Adrenal gland (tissue), 12 donors: ENCODE results near the gene RPH3AL. TPM values are rescaled to one million over a fixed set of nuclear protein-coding genes. Genes with fewer than 3 reads are reported as not detected.
"Not testable (repeated sequence)": the region's sequence is repeated elsewhere in the genome, so short reads cannot be mapped to it uniquely, and the experiment has no call there.

Source experiments
- DNase-seq, 7 donors: peaks; one replicate each; pipeline ENCODE4 v3.0.0-alpha.2; 2019 to 2020
- H3K27ac ChIP-seq, 5 donors: fragments of 200-600 bp; sonication (generic) in 4 of 5; 1 replicate in 3 of 5; 2 replicates in 2 of 5; pipeline versions ENCODE4 v1.5.1 to v1.8.0; 2016 to 2020; ENCODE audit warnings: mild to moderate bottlenecking in 1 of 5
- H3K27me3 ChIP-seq: fragments of 200-600 bp; 2 replicates; pipeline ENCODE4 v1.8.0; 2021
- H3K36me3 ChIP-seq, 2 donors: fragments of 200-600 bp; replicated peaks in 1 of 2; 1 replicate in 1 of 2; 2 replicates in 1 of 2; pipeline versions ENCODE4 v1.5.1 to v1.8.0; 2018 to 2022
- H3K4me1 ChIP-seq, 2 donors: fragments of 200-600 bp; replicated peaks in 1 of 2; 1 replicate in 1 of 2; 2 replicates in 1 of 2; pipeline versions ENCODE4 v1.5.1 to v1.8.0; 2018 to 2021
- H3K4me3 ChIP-seq, 4 donors: fragments of 200-600 bp; sonication (generic) in 3 of 4; one replicate each; pipeline ENCODE4 v1.5.1; 2016 to 2018
- H3K9me3 ChIP-seq, 3 donors: fragments of 200-600 bp; sonication (generic) in 1 of 3; replicated peaks in 1 of 3; 1 replicate in 2 of 3; 2 replicates in 1 of 3; pipeline versions ENCODE4 v1.5.1 to v1.8.0; 2016 to 2021
- POLR2A ChIP-seq, 2 donors: fragments of 450-650 bp; IDR thresholded peaks; one replicate each; pipeline ENCODE4 v1.6.1; 2017; ENCODE audit warnings: antibody characterized with exemption in 2 of 2, mild to moderate bottlenecking in 2 of 2, moderate library complexity in 1 of 2
- WGBS, 4 donors: extraction: QIAGEN DNeasy Blood & Tissue Kit in 2 of 4; methylation state at CpG; one replicate each; pipeline versions ENCODE4 v1.1.5 to v1.1.7; 2013 to 2017; 5-methylcytosine and 5-hydroxymethylcytosine counted together
- intact Hi-C, 2 donors: fragments of 100-400 bp; cut with DNase I; formaldehyde crosslinking; loops; one replicate each; pipeline versions ENCODE4 v1.14.1 to v1.15.0; 2022 to 2023
- polyA plus RNA-seq, 3 donors: library from polyadenylated mRNA; stranded (reverse); fragments of 200-250 nt in 2 of 3; fragments of 350-450 nt in 1 of 3; fragmentation: Illumina TruSeq in 1 of 3; extraction: RNeasy Lipid Tissue Mini Kit (QIAGEN cat#74804) in 1 of 3; gene quantifications; one replicate each; pipeline ENCODE4 v1.2.3, GENCODE V29; 2013 to 2014
- total RNA-seq, 9 donors: library from RNA; depleted of rRNA in 4 of 9; stranded (reverse); fragments of >200 nt in 4 of 9; fragments of 120-200 nt in 1 of 9; fragmentation: NEBNext Ultra II Directional in 1 of 9; extraction: Animal tissue kit (Norgen Biotek cat#: 25700) in 1 of 9; gene quantifications; one replicate each; pipeline versions ENCODE4 v1.1.0 to v1.2.4, GENCODE V29; 2013 to 2023
- TF ChIP-seq, protein P1 (sequence below), 6 experiments: fragments of 450-650 bp in 4 of 6; fragments of 200-600 bp in 2 of 6; sonication (generic) in 1 of 6; IDR thresholded peaks; 1 replicate in 5 of 6; 2 replicates in 1 of 6; pipeline versions ENCODE4 v1.5.1 to v1.8.0; 2016 to 2021; ENCODE audit warnings: antibody characterized with exemption in 6 of 6, mild to moderate bottlenecking in 2 of 6, moderate library complexity in 1 of 6
- donor health status: healthy with polysubstance abuse.
- donor health status: Bipolar disorder and iron deficiency.
- donor health status: DM: yes; HTN: yes; CAD: no.
- donor health status: DM: no; HTN: no; CAD: no.
- donor health status: DM: no; HTN: no; CAD: no.
- donor health status: DM: yes; HTN: yes; CAD: no.

Gene RPH3AL
- total and polyA plus RNA-seq, 12 donors, result 7.7 to 79.2 (median 33.7) TPM

DNA sequence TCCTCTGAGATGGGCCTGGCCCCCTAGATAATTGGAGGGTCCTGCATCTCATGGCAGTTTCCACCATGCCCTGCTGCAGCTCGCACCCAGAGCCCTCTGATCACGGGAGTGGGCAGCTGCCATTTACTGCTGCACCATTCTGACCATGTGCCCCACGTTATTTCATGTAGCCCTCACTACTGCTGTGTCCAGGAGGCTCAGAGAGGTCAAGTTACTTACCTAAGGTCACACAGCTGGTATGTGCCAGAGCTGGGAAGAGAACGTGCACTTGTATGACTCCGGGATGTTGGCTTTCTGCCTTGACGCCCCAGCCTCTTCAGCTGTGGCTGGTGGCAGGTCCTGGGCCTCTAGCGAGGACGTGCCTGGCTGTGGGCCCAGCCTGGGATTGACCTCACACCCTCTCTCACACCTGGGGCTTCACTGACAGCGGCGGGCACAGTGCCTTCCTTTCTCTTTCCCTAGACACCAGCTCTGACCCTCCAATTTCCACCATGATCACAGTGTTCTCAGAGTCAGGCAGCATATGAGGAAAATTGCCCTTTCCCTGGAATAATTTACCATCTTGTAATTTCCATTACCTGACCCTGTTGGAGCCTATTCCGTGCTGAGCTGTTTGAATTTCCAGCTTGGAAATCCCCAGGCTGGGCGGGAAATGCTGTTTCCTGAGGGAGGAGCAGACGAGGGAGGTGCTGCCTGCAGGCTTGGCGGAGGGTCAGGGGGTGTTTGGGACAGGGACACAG is 152.6 kb downstream of the RPH3AL start:
- peak in 6 of 7 donors; percentile 41 to 79 (median 62) for DNase-seq
- H3K4me1 ChIP-seq, result peaks cover 9 to 14% of the 10 kb centered on the region in 2 donors
- H3K9me3 ChIP-seq, result no peaks in the 10 kb centered on the region
- intact Hi-C loops, result no loop called here
- peak overlapping the region in 2 of 5 donors; percentile 36 to 54 for H3K27ac ChIP-seq
- TF ChIP-seq POLR2A (IDR thresholded peaks at IDR 0.05), result peak in 1 of 2 donors; percentile 4
- TF ChIP-seq, protein P1, sequence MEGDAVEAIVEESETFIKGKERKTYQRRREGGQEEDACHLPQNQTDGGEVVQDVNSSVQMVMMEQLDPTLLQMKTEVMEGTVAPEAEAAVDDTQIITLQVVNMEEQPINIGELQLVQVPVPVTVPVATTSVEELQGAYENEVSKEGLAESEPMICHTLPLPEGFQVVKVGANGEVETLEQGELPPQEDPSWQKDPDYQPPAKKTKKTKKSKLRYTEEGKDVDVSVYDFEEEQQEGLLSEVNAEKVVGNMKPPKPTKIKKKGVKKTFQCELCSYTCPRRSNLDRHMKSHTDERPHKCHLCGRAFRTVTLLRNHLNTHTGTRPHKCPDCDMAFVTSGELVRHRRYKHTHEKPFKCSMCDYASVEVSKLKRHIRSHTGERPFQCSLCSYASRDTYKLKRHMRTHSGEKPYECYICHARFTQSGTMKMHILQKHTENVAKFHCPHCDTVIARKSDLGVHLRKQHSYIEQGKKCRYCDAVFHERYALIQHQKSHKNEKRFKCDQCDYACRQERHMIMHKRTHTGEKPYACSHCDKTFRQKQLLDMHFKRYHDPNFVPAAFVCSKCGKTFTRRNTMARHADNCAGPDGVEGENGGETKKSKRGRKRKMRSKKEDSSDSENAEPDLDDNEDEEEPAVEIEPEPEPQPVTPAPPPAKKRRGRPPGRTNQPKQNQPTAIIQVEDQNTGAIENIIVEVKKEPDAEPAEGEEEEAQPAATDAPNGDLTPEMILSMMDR (IDR thresholded peaks at IDR 0.05), result no peak
- H3K36me3 ChIP-seq, result no peaks in the 10 kb centered on the region
- H3K27me3 ChIP-seq, result no peaks in the 10 kb centered on the region
- WGBS, 4 donors, result 38 to 45% (median 44%) methylated on average over 12 to 14 of the region's 14 CpGs
- H3K4me3 ChIP-seq, result no peak overlapping the region

DNA sequence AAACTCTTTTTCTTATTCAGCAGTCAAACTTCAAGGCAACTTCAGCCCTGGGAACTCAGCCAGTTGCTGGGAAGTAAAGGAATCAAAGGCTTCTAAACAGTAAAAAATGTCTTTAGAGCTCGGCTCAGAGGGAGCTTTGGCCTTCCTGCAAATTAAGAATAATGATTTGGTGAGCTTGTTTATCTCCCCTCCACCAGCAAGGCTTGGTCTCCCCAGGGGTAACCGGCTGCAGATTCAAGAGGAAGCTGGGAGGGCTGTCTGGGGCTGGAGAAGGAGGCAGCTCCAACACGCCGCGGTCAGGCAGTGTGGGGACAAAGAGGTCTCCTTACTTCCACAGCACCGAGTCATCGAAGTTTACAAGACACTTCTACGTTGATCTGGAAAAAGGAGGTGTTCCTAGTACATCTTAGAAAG is 153.4 kb downstream of the RPH3AL start:
- DNase-seq, result peak in 6 of 7 donors; percentile 13 to 69 (median 54)
- Histone ChIP-seq H3K36me3 (no peaks in the 10 kb centered on the region), H3K4me1 (peaks cover 16 to 22% of the 10 kb centered on the region in 2 donors), H3K4me3 (no peak overlapping the region), H3K27ac (peak overlapping the region in 3 of 5 donors; percentile 3 to 54 (median 36)), H3K27me3 (no peaks in the 10 kb centered on the region), H3K9me3 (no peaks in the 10 kb centered on the region)
- intact Hi-C loops, result no loop called here
- WGBS, 4 donors, result 2 to 3% (median 3%) methylated on average over 8 of the region's 8 CpGs
- no peak for TF ChIP-seq POLR2A (IDR thresholded peaks at IDR 0.05)
- TF ChIP-seq, protein P1 (IDR thresholded peaks at IDR 0.05), result no peak

GRCh38 chr17:198225-198624 is 154.4 kb downstream of the RPH3AL start:
- H3K4me3 ChIP-seq, intact Hi-C loops, DNase-seq, H3K27ac ChIP-seq, H3K27me3 ChIP-seq, H3K36me3 ChIP-seq, H3K9me3 ChIP-seq: not testable (repeated sequence)
- WGBS, 4 donors, result 88 to 94% (median 90%) methylated on average over 10 to 15 of the region's 15 CpGs
- peaks cover 16 to 23% of the 10 kb centered on the region in 2 donors for H3K4me1 ChIP-seq

DNA sequence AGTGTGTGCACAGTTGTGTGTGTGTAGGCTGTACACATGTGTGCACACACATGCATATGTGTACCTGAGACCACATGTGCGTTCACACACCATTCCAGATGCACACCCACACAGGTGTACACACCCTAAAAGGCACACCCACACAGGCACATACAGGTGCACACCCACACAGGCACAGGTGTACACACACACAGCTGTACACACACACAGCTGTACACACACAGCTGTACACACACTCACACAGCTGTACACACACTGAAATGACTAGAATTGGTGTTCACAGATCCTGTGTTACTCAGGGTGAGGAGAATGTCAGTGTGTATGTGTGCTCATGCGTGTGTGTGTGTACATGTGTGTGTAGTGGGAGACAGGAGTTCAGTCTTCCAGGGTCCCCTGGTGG is 155.3 kb downstream of the RPH3AL start:
- H3K27me3 ChIP-seq, result no peaks in the 10 kb centered on the region
- no peak for TF ChIP-seq POLR2A (IDR thresholded peaks at IDR 0.05)
- TF ChIP-seq, protein P1 (IDR thresholded peaks at IDR 0.05), result no peak
- H3K4me3 ChIP-seq, result no peak overlapping the region
- no peaks in the 10 kb centered on the region for H3K36me3 ChIP-seq
- no peak overlapping the region for H3K27ac ChIP-seq
- no peak for DNase-seq
- H3K4me1 ChIP-seq, result peaks cover 16 to 23% of the 10 kb centered on the region in 2 donors
- WGBS, 4 donors, result 80 to 100% (median 93%) methylated on average over 2 of the region's 2 CpGs
- H3K9me3 ChIP-seq, result no peaks in the 10 kb centered on the region
- intact Hi-C loops, result no loop called here
